ENCODE measurements around the gene DNAH5.

GRCh38 chr5:13945271-13945670 is 783 bp upstream of the DNAH5 start:
- TF ChIP-seq POLR2A (IDR thresholded peaks at IDR 0.05; ENCODE audit: low read length) (no peak), GATA1 (IDR thresholded peaks at IDR 0.05; ENCODE audit: low read depth, low read length) (no peak)

Data from erythroblast (primary cell).